B cell (primary cell): ENCODE results near the gene MYH7. TPM values are rescaled to one million over a fixed set of nuclear protein-coding genes. Genes with fewer than 3 reads are reported as not detected.

ENCODE experiments used
- ATAC-seq: fragments of 200-7000 bp; cut with Tn5 transposase; one replicate; pipeline ENCODE4 v1.10.0; 2021; ENCODE audit warnings: low read depth, mild to moderate bottlenecking, moderate number of reproducible peaks, moderate library complexity
- CTCF ChIA-PET: fragments of 350-600 bp; sonication (Branson Sonifier 250); formaldehyde crosslinking; loops from one replicate; lab custom pipeline; 2021; ENCODE audit warnings: antibody characterized with exemption, inconsistent platforms; lab: Charles Lee
- POLR2A ChIA-PET: fragments of 350-600 bp; sonication (Branson Sonifier 250); formaldehyde crosslinking; loops from one replicate; lab custom pipeline; 2021; ENCODE audit warnings: antibody characterized with exemption; lab: Charles Lee
- DNase-seq: peaks from one replicate; pipeline ENCODE4 v3.0.0; 2013
- H2AFZ ChIP-seq: 2 replicates; pipeline ENCODE4 v1.6.1; 2012; ENCODE audit warnings: mild to moderate bottlenecking, low read depth, low read length; ENCODE audit not compliant: insufficient read depth, poor library complexity, severe bottlenecking
- H3K27ac ChIP-seq, 2 donors: 1 replicate in 1 of 2; 2 replicates in 1 of 2; pipeline ENCODE4 v1.5.1; 2012 to 2013; ENCODE audit warnings: low read length in 2 of 2, mild to moderate bottlenecking in 2 of 2, moderate library complexity in 1 of 2
- H3K27me3 ChIP-seq, 4 experiments: fragments of 200-600 bp in 1 of 4; sonication (generic) in 1 of 4; replicated peaks in 1 of 4; 1 replicate in 2 of 4; 2 replicates in 2 of 4; pipeline versions ENCODE4 v1.6.1 to v1.7.0; 2013 to 2016; ENCODE audit warnings: low read length in 3 of 4, mild to moderate bottlenecking in 2 of 4, mixed read lengths in 1 of 4, moderate library complexity in 1 of 4; ENCODE audit not compliant: insufficient read depth in 4 of 4, control insufficient read depth in 3 of 4; ENCODE audit errors: control extremely low read depth in 1 of 4
- H3K36me3 ChIP-seq, 2 experiments: replicated peaks in 1 of 2; 1 replicate in 1 of 2; 2 replicates in 1 of 2; pipeline versions ENCODE4 v1.6.1 to v1.7.1; 2013; ENCODE audit warnings: low read length in 1 of 2; ENCODE audit not compliant: insufficient read depth in 2 of 2, control insufficient read depth in 1 of 2; ENCODE audit errors: control extremely low read depth in 1 of 2, extremely low read depth in 1 of 2
- H3K4me1 ChIP-seq, 2 donors: fragments of 200-600 bp in 1 of 2; sonication (generic) in 1 of 2; 1 replicate in 1 of 2; 2 replicates in 1 of 2; pipeline versions ENCODE4 v1.5.1 to v1.6.1; 2013 to 2017; ENCODE audit warnings: low read length in 2 of 2; ENCODE audit not compliant: control insufficient read depth in 2 of 2, insufficient read depth in 2 of 2
- H3K4me2 ChIP-seq: replicated peaks from 2 replicates; pipeline ENCODE3; 2012; ENCODE audit warnings: mild to moderate bottlenecking, low read depth, low read length; ENCODE audit not compliant: poor library complexity, severe bottlenecking
- H3K4me3 ChIP-seq, 5 experiments: fragments of 200-600 bp in 1 of 5; sonication (generic) in 1 of 5; 1 replicate in 3 of 5; 2 replicates in 2 of 5; pipeline versions ENCODE4 v1.5.1 to v1.7.0; 2011 to 2016; ENCODE audit warnings: low read length in 4 of 5, mild to moderate bottlenecking in 4 of 5, low read depth in 2 of 5, control low read depth in 1 of 5, moderate library complexity in 1 of 5; ENCODE audit not compliant: insufficient read depth in 1 of 5; ENCODE audit errors: control extremely low read depth in 1 of 5, extremely low read depth in 1 of 5
- H3K79me2 ChIP-seq: fragments of 200-600 bp; sonication (generic); one replicate; pipeline ENCODE4 v1.6.0; 2016; ENCODE audit warnings: low read length; ENCODE audit not compliant: control insufficient read depth, insufficient read depth
- H3K9ac ChIP-seq: fragments of 200-600 bp; sonication (generic); 2 replicates; pipeline ENCODE4 v1.6.1; 2017; ENCODE audit warnings: mild to moderate bottlenecking, low read length, moderate library complexity
- H3K9me3 ChIP-seq, 3 donors: one replicate each; pipeline versions ENCODE4 v1.6.1 to v1.7.1; 2013; ENCODE audit warnings: low read length in 2 of 3; ENCODE audit not compliant: control insufficient read depth in 2 of 3, insufficient read depth in 1 of 3; ENCODE audit errors: control extremely low read depth in 1 of 3
- H4K20me1 ChIP-seq: 2 replicates; pipeline ENCODE4 v1.6.0; 2012; ENCODE audit warnings: mild to moderate bottlenecking, low read length; ENCODE audit not compliant: insufficient read depth, control insufficient read depth, poor library complexity, severe bottlenecking
- H3K27ac Mint-ChIP-seq: one replicate; pipeline ENCODE4 v1.8.0; 2021; ENCODE audit warnings: mixed read lengths
- H3K27me3 Mint-ChIP-seq: one replicate; pipeline ENCODE4 v1.8.0; 2021; ENCODE audit warnings: mixed read lengths
- H3K4me1 Mint-ChIP-seq: one replicate; pipeline ENCODE4 v1.8.0; 2021; ENCODE audit warnings: mixed read lengths
- H3K4me3 Mint-ChIP-seq: one replicate; pipeline ENCODE4 v1.8.0; 2021; ENCODE audit warnings: mixed read lengths
- H3K9me3 Mint-ChIP-seq: one replicate; pipeline ENCODE4 v1.8.0; 2022; ENCODE audit warnings: mixed read lengths; ENCODE audit not compliant: insufficient read depth
- EZH2 ChIP-seq: IDR thresholded peaks from 2 replicates; pipeline ENCODE4 v1.6.1; 2012; ENCODE audit warnings: borderline replicate concordance, low read depth, mild to moderate bottlenecking, moderate library complexity, low read length; ENCODE audit not compliant: insufficient read depth, poor library complexity, severe bottlenecking
- WGBS: methylation state at CpG from one replicate; pipeline ENCODE4 v1.1.5; 2013; ENCODE audit warnings: missing lambda C conversion rate; ENCODE audit not compliant: insufficient coverage; 5-methylcytosine and 5-hydroxymethylcytosine counted together
- intact Hi-C: fragments of 100-400 bp; cut with micrococcal nuclease; formaldehyde crosslinking; loops from one replicate; pipeline ENCODE4 v1.10.0; 2022
- polyA plus RNA-seq: library from polyadenylated mRNA; depleted of rRNA; stranded (reverse); fragments of >200 nt; gene quantifications from 2 replicates; pipeline ENCODE4 v1.2.3, GENCODE V29; 2012
- total RNA-seq, 2 donors: library from RNA; stranded (reverse); fragments of 120-200 nt in 1 of 2; gene quantifications; 1 replicate in 1 of 2; 2 replicates in 1 of 2; pipeline versions ENCODE4 v1.2.3 to v1.2.4, GENCODE V29; 2013 to 2022
- TF ChIP-seq, protein P1 (sequence below): fragments of 200-600 bp; IDR thresholded peaks from one replicate; pipeline ENCODE4 v1.8.0; 2022; ENCODE audit warnings: antibody characterized with exemption, mild to moderate bottlenecking

The MYH7 gene
- total and polyA plus RNA-seq, 2 donors (not counting 1 experiment from before 2014, with no cell fraction given), result not detected

DNA sequence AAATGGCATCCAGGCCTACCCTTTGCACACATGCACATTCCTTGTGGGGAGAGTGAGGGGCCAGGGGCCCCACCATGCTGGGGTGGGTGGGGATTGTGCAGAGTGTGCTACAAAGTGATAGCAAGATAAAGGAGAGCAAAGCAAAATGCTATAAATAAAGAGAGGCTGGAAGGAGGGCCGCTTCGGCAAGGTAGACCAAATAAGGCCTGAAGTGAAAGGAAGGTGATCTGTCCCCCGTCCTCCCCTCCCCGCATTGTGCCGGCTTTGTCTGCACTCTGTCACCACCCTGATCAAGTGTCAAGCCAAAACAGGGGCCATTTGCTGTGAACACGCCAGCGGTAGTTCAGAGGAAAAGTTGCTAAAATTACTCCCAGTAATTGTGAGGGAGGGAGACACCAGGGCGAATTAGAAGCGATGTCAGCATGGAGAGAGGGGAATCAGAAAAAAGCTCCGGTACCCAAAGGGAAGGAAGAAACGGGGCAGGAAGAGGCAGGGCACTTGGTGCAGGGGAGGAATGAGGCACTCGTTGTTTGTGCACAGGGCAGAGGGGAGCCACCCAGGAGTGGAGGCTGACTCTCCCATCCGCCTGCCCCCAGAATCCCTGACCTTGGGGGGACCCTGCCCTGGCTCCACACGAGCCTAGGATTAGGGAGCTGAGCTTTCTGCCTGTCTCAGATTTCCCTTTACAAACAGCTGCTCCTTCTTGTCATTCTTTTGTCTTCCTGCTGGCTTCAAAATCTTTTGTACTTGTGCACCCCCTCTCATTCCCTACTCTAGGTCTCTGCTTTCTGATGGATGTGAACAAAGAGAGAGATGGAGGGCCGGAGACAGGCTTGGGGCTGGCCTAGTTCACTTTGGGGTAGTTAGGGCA, 2.9 kb upstream of the MYH7 start:
- H3K27ac Mint-ChIP-seq, result no peak overlapping the region
- Histone ChIP-seq H3K4me2 (no peak overlapping the region), H3K36me3 (no peaks in the 10 kb centered on the region), H3K4me1 (no peaks in the 10 kb centered on the region), H3K9ac (no peak overlapping the region), H3K4me3 (no peak overlapping the region), H3K27ac (no peak overlapping the region), H3K79me2 (no peaks in the 10 kb centered on the region), H4K20me1 (no peaks in the 10 kb centered on the region), H3K27me3 (peaks cover 0 to 6% (median 1%) of the 10 kb centered on the region in 4 experiments), H3K9me3 (no peaks in the 10 kb centered on the region), H2AFZ (no peak overlapping the region)
- WGBS, result 56% methylated on average over 14 of the region's 15 CpGs
- POLR2A ChIA-PET, result no interaction called here
- TF ChIP-seq EZH2, result no peak
- TF ChIP-seq, protein P1, sequence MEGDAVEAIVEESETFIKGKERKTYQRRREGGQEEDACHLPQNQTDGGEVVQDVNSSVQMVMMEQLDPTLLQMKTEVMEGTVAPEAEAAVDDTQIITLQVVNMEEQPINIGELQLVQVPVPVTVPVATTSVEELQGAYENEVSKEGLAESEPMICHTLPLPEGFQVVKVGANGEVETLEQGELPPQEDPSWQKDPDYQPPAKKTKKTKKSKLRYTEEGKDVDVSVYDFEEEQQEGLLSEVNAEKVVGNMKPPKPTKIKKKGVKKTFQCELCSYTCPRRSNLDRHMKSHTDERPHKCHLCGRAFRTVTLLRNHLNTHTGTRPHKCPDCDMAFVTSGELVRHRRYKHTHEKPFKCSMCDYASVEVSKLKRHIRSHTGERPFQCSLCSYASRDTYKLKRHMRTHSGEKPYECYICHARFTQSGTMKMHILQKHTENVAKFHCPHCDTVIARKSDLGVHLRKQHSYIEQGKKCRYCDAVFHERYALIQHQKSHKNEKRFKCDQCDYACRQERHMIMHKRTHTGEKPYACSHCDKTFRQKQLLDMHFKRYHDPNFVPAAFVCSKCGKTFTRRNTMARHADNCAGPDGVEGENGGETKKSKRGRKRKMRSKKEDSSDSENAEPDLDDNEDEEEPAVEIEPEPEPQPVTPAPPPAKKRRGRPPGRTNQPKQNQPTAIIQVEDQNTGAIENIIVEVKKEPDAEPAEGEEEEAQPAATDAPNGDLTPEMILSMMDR, result no peak
- no peak overlapping the region for H3K4me3 Mint-ChIP-seq
- peaks cover 33% of the 10 kb centered on the region for H3K27me3 Mint-ChIP-seq
- H3K4me1 Mint-ChIP-seq, result no peaks in the 10 kb centered on the region
- intact Hi-C loops, result no loop called here
- CTCF ChIA-PET, result no interaction called here
- no peaks in the 10 kb centered on the region for H3K9me3 Mint-ChIP-seq
- ATAC-seq (no peak), DNase-seq (no peak)
